ES-I3 (cell line): ENCODE data around the gene MYH13.

Experiments used
- H3K36me3 ChIP-seq: 2 replicates; pipeline ENCODE4 v1.6.1; 2013; ENCODE audit warnings: mild to moderate bottlenecking, low read length, control low read depth, moderate library complexity; ENCODE audit not compliant: insufficient read depth
- H3K4me1 ChIP-seq: 2 replicates; pipeline ENCODE4 v1.6.1; 2013; ENCODE audit warnings: mild to moderate bottlenecking, control low read depth, low read length; ENCODE audit not compliant: insufficient read depth
- H3K9ac ChIP-seq: 2 replicates; pipeline ENCODE4 v1.6.1; 2013; ENCODE audit warnings: low read depth, mild to moderate bottlenecking, low read length, moderate library complexity
- H3K9me3 ChIP-seq: 2 replicates; pipeline ENCODE4 v1.6.1; 2013; ENCODE audit warnings: mild to moderate bottlenecking, low read length, moderate library complexity; ENCODE audit not compliant: control insufficient read depth, insufficient read depth

MYH13 gene

DNA sequence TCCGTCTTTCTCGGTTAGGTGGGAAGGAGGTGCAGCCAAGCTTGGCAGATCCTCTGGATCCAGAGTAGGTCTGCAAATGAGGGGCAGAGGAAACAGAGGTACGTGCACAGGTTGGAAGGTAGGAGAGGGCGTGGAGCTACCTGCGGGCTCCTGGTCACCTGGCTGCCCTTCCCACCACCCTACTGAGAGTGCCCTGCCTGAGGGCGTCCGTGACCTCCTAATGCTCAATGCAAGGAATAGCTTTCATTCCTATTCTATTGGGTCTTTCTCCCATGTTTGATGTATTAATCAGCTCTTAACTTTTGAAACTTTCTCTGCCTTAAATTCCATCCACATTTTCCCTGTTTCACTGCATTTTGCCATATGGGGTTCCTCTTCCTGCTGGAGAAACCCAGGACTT is 44.6 kb downstream of the MYH13 start:
- H3K4me1 ChIP-seq, result no peaks in the 10 kb centered on the region

DNA sequence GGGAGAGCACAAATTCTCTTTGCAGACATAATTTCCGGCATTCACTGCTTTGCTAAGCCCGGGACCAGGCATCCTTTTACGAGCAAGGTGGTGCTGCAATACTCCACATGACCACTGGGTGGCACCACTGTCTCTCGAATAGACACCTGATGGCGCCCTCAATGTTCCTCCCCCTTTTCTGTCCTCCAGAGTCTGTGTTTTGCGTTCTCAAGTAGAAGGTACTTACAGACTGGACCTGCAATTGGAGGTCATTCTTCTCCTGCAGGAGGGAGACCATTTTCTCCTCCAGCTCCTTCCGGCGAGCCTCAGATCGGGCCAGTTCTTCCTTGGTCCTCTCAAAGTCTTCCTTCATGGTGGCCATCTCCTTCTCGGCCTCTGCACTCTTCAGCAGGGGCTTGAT is 45.2 kb downstream of the MYH13 start:
- H3K9me3 ChIP-seq, result no peaks in the 10 kb centered on the region
- no peak overlapping the region for H3K9ac ChIP-seq
- H3K36me3 ChIP-seq, result no peaks in the 10 kb centered on the region
- H3K4me1 ChIP-seq, result no peaks in the 10 kb centered on the region

More for the DNA sequence above, 44.6 kb downstream of the MYH13 start:
- H3K9me3 ChIP-seq, result no peaks in the 10 kb centered on the region
- H3K9ac ChIP-seq, result no peak overlapping the region
- H3K36me3 ChIP-seq, result no peaks in the 10 kb centered on the region

DNA sequence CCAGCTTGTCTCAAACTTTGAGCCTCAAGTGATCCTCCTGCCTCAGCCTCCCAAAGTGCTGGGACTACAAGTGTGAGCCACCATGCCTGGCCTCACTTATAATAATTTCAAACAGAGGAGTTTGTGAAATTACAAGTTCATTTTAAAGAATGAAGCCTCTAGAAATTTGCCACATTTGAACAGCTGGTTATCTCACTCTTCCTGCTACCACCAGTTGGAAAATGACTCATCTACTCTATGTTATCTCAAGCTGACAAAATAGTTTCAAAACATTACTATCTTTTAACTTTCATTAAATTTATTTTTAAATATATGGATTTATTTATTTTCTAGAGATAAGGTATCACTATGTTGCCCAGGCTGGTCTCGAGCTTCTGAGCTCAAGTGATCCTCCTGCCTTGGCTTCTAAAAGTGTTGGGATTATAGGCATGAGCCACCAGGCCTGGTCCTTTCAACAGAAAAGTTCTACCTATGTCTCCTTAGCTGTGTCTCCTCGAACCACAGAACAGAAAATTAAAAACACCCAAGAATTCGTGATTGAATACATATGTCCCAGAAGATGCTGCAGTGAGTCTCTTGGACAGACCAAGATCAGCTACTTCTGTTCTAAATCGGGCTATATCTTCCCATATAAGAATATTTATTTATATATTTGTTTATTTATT is 47.6 kb downstream of the MYH13 start:
- H3K9me3 ChIP-seq, result no peaks in the 10 kb centered on the region
- H3K4me1 ChIP-seq, result no peaks in the 10 kb centered on the region
- H3K9ac ChIP-seq, result no peak overlapping the region
- H3K36me3 ChIP-seq, result no peaks in the 10 kb centered on the region

DNA sequence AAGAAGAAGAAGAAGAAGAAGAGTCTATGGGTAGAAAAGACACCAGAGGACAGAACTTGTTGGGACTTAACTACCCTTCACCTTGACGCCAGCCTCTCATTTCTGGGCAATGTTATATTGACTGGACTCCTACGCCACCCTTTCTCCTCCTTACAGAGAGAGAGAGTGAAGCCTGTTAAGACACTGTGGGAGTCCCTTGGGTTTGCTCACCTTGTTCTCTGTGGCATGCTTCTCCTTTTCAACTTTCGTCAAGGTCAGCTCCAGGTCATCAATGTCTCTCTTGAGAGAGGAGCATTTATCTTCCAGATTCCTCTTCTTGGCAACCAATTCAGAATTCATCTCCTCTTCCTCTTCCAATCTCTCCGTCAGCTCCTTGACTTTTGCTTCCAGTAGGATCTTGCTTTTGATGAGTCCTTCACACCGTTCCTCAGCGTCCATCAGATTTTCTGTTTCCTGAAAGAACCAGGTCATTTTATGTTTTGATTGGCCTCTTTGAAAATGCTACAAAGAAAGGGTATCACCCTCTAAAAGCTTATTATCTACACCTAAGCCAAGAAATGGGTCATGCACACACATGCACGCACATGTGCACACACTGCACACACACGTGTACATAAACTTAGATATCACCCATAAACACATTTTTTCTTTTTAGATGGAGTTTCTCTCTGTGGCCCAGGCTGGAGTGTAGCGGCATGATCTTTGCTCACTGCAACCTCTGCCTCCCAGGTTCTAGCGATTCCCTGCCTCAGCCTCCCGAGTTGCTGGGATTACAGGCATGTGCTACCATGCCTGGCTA is 48.8 kb downstream of the MYH13 start:
- Histone ChIP-seq H3K36me3 (no peaks in the 10 kb centered on the region), H3K9ac (no peak overlapping the region), H3K9me3 (no peaks in the 10 kb centered on the region), H3K4me1 (no peaks in the 10 kb centered on the region)

DNA sequence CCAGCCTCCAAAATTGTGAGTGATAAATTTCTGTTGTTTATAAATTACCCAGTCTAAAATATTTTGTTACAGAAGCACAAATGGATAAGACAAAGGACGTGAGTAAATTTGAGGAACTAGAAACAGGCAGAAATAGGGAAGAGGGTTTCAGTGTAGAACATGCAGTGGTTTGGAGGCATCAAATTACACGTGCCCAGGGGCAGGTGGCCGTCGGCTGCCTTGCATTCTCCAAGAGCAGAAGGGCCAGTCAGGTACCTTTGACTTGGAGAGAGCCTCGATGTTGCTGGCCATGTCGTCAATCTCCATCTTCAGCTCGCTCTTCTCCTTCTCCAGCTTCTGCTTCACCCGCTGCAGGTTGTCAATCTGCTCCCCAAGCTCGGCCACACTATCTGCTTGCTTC is 54.3 kb downstream of the MYH13 start:
- Histone ChIP-seq H3K36me3 (no peaks in the 10 kb centered on the region), H3K9me3 (no peaks in the 10 kb centered on the region), H3K9ac (no peak overlapping the region), H3K4me1 (no peaks in the 10 kb centered on the region)

DNA sequence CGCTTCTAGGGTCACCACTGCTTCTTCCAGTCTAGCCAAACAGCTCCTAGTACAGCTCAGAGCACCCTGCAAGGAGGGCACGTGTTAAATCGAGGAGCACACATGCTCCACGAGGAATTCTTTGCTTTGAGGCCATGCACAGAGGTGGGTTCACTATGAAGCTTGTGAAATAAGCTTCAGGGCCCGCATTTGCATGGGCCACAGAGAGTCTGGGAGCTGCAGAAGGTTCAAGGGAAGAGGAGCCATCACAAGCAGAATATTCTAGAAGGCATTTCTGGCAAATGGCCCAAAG is 55.3 kb downstream of the MYH13 start:
- Histone ChIP-seq H3K4me1 (no peaks in the 10 kb centered on the region), H3K9me3 (no peaks in the 10 kb centered on the region), H3K9ac (no peak overlapping the region), H3K36me3 (no peaks in the 10 kb centered on the region)

DNA sequence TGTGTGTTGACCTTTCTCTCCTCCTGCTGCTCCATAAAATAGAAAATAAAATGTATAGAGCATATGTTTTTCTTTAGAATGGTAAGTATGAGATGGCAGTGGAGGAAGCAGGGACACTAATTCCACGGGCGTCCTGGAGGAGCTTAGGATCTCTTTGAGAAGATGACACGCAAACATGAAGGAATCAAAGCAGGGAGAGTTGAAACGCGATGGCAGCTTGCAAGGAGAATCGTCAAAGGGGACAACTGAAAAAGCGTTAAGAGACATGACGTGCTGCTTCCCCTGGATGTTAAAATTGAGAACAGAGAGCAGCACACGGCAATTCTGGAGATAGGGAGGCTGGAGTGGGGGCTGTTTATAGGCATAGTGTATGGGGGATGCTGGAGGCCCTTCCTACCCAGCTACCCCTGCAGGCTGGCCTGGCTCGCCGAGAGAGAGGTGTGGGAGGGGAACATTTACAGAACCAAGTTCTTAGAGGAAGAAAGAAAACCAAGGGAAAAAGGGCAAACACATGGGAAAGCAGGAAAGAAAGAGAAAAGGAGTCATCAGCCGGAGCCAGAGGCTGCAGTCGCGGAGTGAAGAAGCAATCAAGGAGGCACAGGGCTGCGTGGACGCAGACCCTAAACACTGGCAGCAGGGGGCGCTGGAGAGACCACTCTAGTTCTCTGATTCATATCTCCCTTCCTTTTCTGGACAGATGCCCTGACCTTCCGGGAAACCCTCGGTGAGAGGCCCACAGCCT is 55.8 kb downstream of the MYH13 start:
- H3K36me3 ChIP-seq, result no peaks in the 10 kb centered on the region
- no peaks in the 10 kb centered on the region for H3K9me3 ChIP-seq
- no peak overlapping the region for H3K9ac ChIP-seq
- H3K4me1 ChIP-seq, result no peaks in the 10 kb centered on the region

DNA sequence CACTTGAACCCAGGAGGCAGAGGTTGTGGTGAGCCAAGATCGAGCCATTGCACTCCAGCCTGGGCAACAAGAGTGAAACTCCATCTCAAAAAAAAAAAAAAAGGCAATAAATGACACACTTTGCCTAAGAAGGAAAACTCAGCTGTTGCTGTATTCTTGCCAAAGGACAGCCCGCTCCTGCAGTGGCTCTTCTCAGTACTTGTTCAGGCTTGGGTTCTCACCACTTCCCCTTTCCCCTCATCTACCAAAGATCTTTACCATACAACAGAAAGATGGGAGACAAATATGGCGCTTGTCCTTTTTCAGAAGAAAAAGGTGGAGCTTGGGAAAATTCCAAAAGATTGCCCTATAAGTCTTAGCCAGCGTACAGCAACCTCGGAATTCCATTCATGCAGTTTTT is 58.5 kb downstream of the MYH13 start:
- H3K9ac ChIP-seq, result no peak overlapping the region
- H3K4me1 ChIP-seq, result no peaks in the 10 kb centered on the region
- no peaks in the 10 kb centered on the region for H3K9me3 ChIP-seq

DNA sequence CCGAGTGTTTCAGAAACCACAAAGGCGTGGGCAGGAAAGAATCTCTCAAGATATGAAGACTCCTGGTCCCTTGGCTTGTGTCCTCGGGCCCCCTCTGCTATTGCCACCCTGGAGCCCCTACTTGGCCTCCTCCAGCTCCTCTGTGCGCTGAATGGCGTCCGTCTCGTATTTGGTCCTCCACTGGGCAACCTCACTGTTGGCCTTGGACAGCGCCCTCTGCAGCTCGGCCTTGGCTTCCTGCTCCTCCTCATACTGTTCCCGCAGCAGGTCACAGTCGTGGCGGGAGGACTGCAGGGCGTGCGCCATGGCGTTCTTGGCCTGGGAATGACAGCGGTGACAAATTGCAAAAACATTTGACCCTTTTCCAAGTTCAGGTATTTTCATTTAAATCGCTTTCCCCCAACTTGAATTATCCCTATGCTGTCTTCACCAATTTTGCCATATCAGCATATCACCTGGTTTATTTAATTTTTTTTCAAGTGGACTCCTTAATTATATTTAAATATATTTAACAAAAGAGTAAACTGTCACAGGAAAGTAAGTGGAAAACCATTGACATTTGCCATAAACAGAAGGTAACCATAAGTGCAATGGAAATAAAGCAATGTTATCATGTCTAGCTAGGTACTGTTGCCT is 59.7 kb downstream of the MYH13 start:
- H3K4me1 ChIP-seq, result no peaks in the 10 kb centered on the region

More for the DNA sequence above, 58.5 kb downstream of the MYH13 start:
- H3K36me3 ChIP-seq, result no peaks in the 10 kb centered on the region

DNA sequence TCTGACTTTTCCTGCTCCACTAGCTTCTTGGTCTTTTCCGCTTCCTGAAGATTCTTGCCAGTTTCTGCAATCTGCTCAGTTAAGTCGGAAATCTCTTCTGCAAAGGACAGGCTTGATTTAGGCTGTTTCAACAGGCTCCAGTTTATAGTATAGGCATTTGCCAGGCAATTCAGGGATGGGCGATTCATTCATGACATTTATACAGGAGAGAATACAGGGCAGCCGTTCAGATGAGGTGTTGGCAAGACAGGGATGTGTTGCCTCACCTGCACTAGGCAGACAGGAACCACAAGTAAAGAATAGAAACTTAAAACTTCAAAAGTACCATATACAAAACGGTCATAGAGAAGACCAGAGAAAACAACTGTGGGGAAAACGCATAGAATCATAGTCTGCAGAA is 61.7 kb downstream of the MYH13 start:
- no peaks in the 10 kb centered on the region for H3K36me3 ChIP-seq
- H3K9ac ChIP-seq, result no peak overlapping the region
- no peaks in the 10 kb centered on the region for H3K4me1 ChIP-seq
- H3K9me3 ChIP-seq, result no peaks in the 10 kb centered on the region

More for the DNA sequence above, 59.7 kb downstream of the MYH13 start:
- Histone ChIP-seq H3K9ac (no peak overlapping the region), H3K36me3 (no peaks in the 10 kb centered on the region), H3K9me3 (no peaks in the 10 kb centered on the region)

DNA sequence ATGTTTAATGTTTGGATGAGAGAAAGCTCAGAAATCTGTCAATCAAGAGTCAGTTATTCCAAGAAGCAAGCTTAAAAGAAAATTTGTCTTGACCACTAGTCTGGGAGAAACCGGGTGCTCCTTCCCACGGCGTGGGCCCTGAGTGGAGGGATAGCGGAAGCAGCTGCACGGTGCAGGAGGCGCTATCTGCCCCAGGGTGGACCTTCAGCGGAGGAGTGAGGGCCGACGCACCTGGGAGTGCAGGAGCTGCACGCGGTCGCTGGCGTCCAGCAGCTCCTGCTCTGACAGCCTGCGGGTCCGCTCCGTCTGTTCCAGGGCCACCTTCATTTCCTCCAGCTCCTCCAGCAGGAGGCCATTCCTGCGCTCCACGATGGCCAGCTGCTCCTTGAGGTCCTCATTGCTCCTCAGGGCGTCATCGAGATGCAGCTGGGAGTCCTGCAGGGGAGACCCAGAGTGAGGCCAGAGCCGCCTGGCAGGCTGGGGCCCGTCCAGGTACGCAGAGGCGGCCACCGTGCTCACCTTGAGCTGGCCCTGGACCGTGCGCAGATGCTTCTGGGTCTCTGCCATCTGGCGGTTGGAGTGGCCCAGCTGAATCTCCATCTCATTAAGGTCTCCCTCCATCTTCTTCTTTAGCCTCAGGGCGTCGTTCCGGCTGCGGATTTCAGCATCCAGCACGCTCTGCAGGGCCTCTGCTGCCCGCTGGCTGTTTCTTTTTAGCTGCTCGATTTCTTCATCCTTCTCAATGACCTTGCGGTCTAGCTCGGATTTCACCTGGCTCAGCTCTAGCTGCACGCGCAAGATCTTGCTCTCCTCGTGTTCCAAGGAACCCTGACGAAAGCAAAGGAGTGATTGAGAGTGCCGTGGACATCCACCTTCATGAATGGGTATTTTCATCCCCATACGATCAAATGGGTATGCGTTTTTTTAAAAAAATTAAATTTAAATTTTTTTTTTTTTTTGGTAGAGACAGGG is 63.5 kb downstream of the MYH13 start:
- Histone ChIP-seq H3K4me1 (peaks cover 7% of the 10 kb centered on the region), H3K36me3 (no peaks in the 10 kb centered on the region), H3K9ac (no peak overlapping the region), H3K9me3 (no peaks in the 10 kb centered on the region)

DNA sequence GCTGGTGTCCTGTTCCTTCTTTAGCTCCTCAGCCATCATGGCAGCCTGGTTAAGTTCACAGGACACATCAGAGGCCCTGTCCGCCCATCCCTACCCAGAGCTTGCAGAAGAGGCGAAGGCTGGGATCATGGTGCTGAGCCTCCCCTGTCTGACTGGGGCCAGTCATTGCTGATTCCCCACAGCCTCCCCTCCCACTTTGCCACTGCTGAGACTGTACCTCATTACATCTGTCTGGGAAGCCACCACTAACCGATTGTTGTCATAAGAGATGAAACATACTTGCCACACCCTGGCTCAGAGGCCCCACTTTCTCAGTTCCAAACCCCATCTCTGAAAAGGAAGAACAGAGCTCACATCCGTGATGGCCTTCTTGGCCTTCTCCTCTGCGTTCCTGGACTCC is 66.2 kb downstream of the MYH13 start:
- Histone ChIP-seq H3K4me1 (peaks cover 7% of the 10 kb centered on the region), H3K9ac (no peak overlapping the region), H3K9me3 (no peaks in the 10 kb centered on the region), H3K36me3 (no peaks in the 10 kb centered on the region)

DNA sequence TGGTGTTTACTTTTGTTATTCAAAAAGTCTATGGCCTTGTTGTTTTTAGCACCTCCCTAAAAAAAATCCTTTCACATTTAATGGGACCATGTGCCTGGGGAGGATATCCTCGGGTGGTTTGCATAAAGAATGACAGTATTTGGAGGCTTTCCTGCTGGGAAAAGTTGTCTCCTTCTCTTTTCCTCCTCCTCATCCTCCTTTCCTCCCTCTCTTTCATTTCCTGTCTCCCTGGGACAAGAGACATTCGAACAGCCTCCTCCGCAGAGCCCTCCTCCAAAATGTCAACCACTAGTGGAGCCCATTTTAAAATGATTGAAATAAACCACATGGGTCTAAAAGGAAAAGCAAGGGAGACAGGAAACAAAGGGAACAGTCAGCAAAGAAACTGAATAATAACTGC is 67.4 kb downstream of the MYH13 start:
- Histone ChIP-seq H3K36me3 (no peaks in the 10 kb centered on the region), H3K9me3 (no peaks in the 10 kb centered on the region), H3K9ac (0 out of 2 replicates have a peak overlapping the region, but pooled peaks have one; percentile 0), H3K4me1 (peaks cover 7% of the 10 kb centered on the region)
